Mesenchymal stem cell (in vitro differentiated cells and primary cell): ENCODE results near the gene HOXA6. TPM values are rescaled to one million over a fixed set of nuclear protein-coding genes. Genes with fewer than 3 reads are reported as not detected.
A peak's percentile ranks its signal among the peaks of the same experiment; 100 is the strongest.

Experiments used
- DNase-seq: peaks from one replicate; pipeline ENCODE4 v3.0.0-alpha.2; 2013
- H2AFZ ChIP-seq: one replicate; pipeline ENCODE4 v1.6.1; 2013; ENCODE audit warnings: low read depth, mild to moderate bottlenecking, control low read depth, inconsistent platforms, low read length, moderate library complexity
- H2AK5ac ChIP-seq: 2 replicates; pipeline ENCODE4 v1.6.1; 2013; ENCODE audit warnings: low read length, moderate library complexity, mild to moderate bottlenecking, inconsistent platforms; ENCODE audit not compliant: severe bottlenecking
- H2BK120ac ChIP-seq: one replicate; pipeline ENCODE4 v1.6.1; 2013; ENCODE audit warnings: low read depth, mild to moderate bottlenecking, inconsistent platforms, low read length, moderate library complexity
- H2BK12ac ChIP-seq, 2 experiments: one replicate each; pipeline ENCODE4 v1.6.1; 2013; ENCODE audit warnings: inconsistent platforms in 2 of 2, low read length in 2 of 2, mild to moderate bottlenecking in 2 of 2, moderate library complexity in 2 of 2, control low read depth in 1 of 2
- H2BK15ac ChIP-seq: one replicate; pipeline ENCODE4 v1.6.1; 2013; ENCODE audit warnings: mild to moderate bottlenecking, low read depth, inconsistent platforms; ENCODE audit not compliant: poor library complexity, severe bottlenecking
- H2BK5ac ChIP-seq: 2 replicates; pipeline ENCODE4 v1.6.1; 2013; ENCODE audit warnings: low read depth, mild to moderate bottlenecking, low read length, control low read depth, inconsistent platforms; ENCODE audit not compliant: poor library complexity, severe bottlenecking
- H3K14ac ChIP-seq, 2 experiments: one replicate each; pipeline ENCODE4 v1.6.1; 2013; ENCODE audit warnings: inconsistent platforms in 2 of 2, low read length in 2 of 2, control low read depth in 1 of 2, mild to moderate bottlenecking in 1 of 2, moderate library complexity in 1 of 2
- H3K18ac ChIP-seq, 2 experiments: one replicate each; pipeline ENCODE4 v1.6.1; 2013; ENCODE audit warnings: inconsistent platforms in 2 of 2, low read length in 2 of 2, control low read depth in 1 of 2, low read depth in 1 of 2, mild to moderate bottlenecking in 1 of 2
- H3K23ac ChIP-seq, 2 experiments: one replicate each; pipeline ENCODE4 v1.6.1; 2013; ENCODE audit warnings: inconsistent platforms in 2 of 2, low read length in 2 of 2, mild to moderate bottlenecking in 2 of 2, moderate library complexity in 2 of 2, control low read depth in 1 of 2
- H3K27ac ChIP-seq: 2 replicates; pipeline ENCODE4 v1.5.1; 2013; ENCODE audit warnings: mild to moderate bottlenecking, moderate library complexity, low read length, control low read depth, inconsistent platforms; ENCODE audit not compliant: poor library complexity, severe bottlenecking
- H3K27me3 ChIP-seq, 2 experiments: 2 replicates each; pipeline versions ENCODE4 v1.6.1 to v1.7.0; 2013; ENCODE audit warnings: low read length in 2 of 2, mild to moderate bottlenecking in 2 of 2, moderate library complexity in 2 of 2, control low read depth in 1 of 2, inconsistent platforms in 1 of 2; ENCODE audit not compliant: control insufficient read depth in 1 of 2, insufficient read depth in 1 of 2
- H3K36me3 ChIP-seq, 2 experiments: 2 replicates each; pipeline versions ENCODE4 v1.6.1 to v1.7.0; 2013; ENCODE audit warnings: low read length in 2 of 2, control low read depth in 1 of 2, inconsistent platforms in 1 of 2, low read depth in 1 of 2, mild to moderate bottlenecking in 1 of 2; ENCODE audit not compliant: insufficient read depth in 2 of 2, control insufficient read depth in 1 of 2
- H3K4ac ChIP-seq, 2 experiments: one replicate each; pipeline ENCODE4 v1.6.1; 2013; ENCODE audit warnings: inconsistent platforms in 2 of 2, low read length in 2 of 2, mild to moderate bottlenecking in 2 of 2, moderate library complexity in 2 of 2, control low read depth in 1 of 2, low read depth in 1 of 2
- H3K4me1 ChIP-seq: 2 replicates; pipeline ENCODE4 v1.6.1; 2013; ENCODE audit warnings: low read depth, low read length, control low read depth; ENCODE audit not compliant: control insufficient read depth, insufficient read depth
- H3K4me2 ChIP-seq: 2 replicates; pipeline ENCODE4 v1.6.1; 2013; ENCODE audit warnings: low read length, mild to moderate bottlenecking, inconsistent platforms; ENCODE audit not compliant: poor library complexity, severe bottlenecking
- H3K4me3 ChIP-seq, 2 experiments: 2 replicates each; pipeline versions ENCODE4 v1.5.1 to v1.7.0; 2013; ENCODE audit warnings: low read length in 2 of 2, mild to moderate bottlenecking in 2 of 2, control low read depth in 1 of 2, low read depth in 1 of 2; ENCODE audit not compliant: insufficient read depth in 1 of 2
- H3K79me1 ChIP-seq: replicated peaks from 2 replicates; pipeline ENCODE4 v1.6.1; 2013; ENCODE audit warnings: mild to moderate bottlenecking, control low read depth, low read length, inconsistent platforms; ENCODE audit not compliant: poor library complexity, severe bottlenecking
- H3K9ac ChIP-seq: 2 replicates; pipeline ENCODE4 v1.7.0; 2013; ENCODE audit warnings: mild to moderate bottlenecking, low read length, moderate library complexity
- H3K9me3 ChIP-seq: 2 replicates; pipeline ENCODE4 v1.7.0; 2013; ENCODE audit warnings: mild to moderate bottlenecking, low read length; ENCODE audit not compliant: control insufficient read depth
- H4K8ac ChIP-seq: one replicate; pipeline ENCODE4 v1.6.1; 2013; ENCODE audit warnings: inconsistent platforms, mild to moderate bottlenecking, low read length, moderate library complexity
- H4K91ac ChIP-seq: one replicate; pipeline ENCODE4 v1.6.1; 2013; ENCODE audit warnings: mild to moderate bottlenecking, low read length, inconsistent platforms
- WGBS: methylation state at CpG from one replicate; pipeline ENCODE4 v1.1.7; 2013; ENCODE audit warnings: mixed read lengths; 5-methylcytosine and 5-hydroxymethylcytosine counted together
- small RNA-seq: library from polyadenylated mRNA; stranded (forward); fragments of <200 nt; extraction: miRNeasy Mini kit (QIAGEN cat#:217004); gene quantifications from one replicate; pipeline ENCODE3, GENCODE V24; 2013; ENCODE audit warnings: low read depth

The HOXA6 gene

GRCh38 chr7:27095897-27096767, 51.4 kb downstream of the HOXA6 start, which contains the start of gene HOXA1:
Gene HOXA1 (minus strand): TSS chr7:27096000. CDS start chr7:27095912, 88 bp downstream.
- Histone ChIP-seq H3K9ac (peak within 1 kb of the TSS; percentile 96), H3K9me3 (no peaks in the 10 kb centered on the region), H3K23ac (peak within 1 kb of the TSS in 1 of 2 experiments; percentile 95), H2BK5ac (peak within 1 kb of the TSS; percentile 93), H2AFZ (peak within 1 kb of the TSS; percentile 52), H4K8ac (peak within 1 kb of the TSS; percentile 32), H3K14ac (peak within 1 kb of the TSS in 1 of 2 experiments; percentile 56), H3K4ac (peak within 1 kb of the TSS in 1 of 2 experiments; percentile 80), H2AK5ac (peak within 1 kb of the TSS; percentile 35), H4K91ac (peak within 1 kb of the TSS; percentile 3), H3K27me3 (no peaks in the 10 kb centered on the region), H3K18ac (peak within 1 kb of the TSS; percentile 71 to 89), H3K4me1 (peaks cover 11% of the 10 kb centered on the region), H3K4me3 (peak within 1 kb of the TSS; percentile 85 to 92), H3K36me3 (peaks cover 7 to 9% of the 10 kb centered on the region in 2 experiments), H3K79me1 (peaks cover 1% of the 10 kb centered on the region), H2BK12ac (peak within 1 kb of the TSS; percentile 47 to 62), H3K4me2 (peak within 1 kb of the TSS; percentile 96), H2BK120ac (peak within 1 kb of the TSS; percentile 58), H2BK15ac (peak within 1 kb of the TSS; percentile 36), H3K27ac (peak within 1 kb of the TSS; percentile 81)
- peak; percentile 85 for DNase-seq
- under 1% methylated on average over 43 of the region's 68 CpGs for WGBS

Small RNA genes lying within 50 kb of the gene (small RNA-seq; reads per million reads assigned to genes)
- gene AC004080.5 (not detected), gene RF01977 (not detected), gene RF02140 (not detected), gene RF02141 (not detected)
